Activated CD8-positive, alpha-beta memory T cell treated with anti-CD3 and anti-CD28 coated beads, Interleukin-2, amount 50 U/mL, for 1 hour (primary cell): Measurements from ENCODE around the gene TMEM151A.
"Not testable (repeated sequence)": the region's sequence is repeated elsewhere in the genome, so short reads cannot be mapped to it uniquely, and the experiment has no call there.

Source experiments
- DNase-seq: peaks from one replicate; pipeline ENCODE4 v3.0.0-alpha.2; 2020; ENCODE audit errors: extremely low read depth

TMEM151A gene

DNA sequence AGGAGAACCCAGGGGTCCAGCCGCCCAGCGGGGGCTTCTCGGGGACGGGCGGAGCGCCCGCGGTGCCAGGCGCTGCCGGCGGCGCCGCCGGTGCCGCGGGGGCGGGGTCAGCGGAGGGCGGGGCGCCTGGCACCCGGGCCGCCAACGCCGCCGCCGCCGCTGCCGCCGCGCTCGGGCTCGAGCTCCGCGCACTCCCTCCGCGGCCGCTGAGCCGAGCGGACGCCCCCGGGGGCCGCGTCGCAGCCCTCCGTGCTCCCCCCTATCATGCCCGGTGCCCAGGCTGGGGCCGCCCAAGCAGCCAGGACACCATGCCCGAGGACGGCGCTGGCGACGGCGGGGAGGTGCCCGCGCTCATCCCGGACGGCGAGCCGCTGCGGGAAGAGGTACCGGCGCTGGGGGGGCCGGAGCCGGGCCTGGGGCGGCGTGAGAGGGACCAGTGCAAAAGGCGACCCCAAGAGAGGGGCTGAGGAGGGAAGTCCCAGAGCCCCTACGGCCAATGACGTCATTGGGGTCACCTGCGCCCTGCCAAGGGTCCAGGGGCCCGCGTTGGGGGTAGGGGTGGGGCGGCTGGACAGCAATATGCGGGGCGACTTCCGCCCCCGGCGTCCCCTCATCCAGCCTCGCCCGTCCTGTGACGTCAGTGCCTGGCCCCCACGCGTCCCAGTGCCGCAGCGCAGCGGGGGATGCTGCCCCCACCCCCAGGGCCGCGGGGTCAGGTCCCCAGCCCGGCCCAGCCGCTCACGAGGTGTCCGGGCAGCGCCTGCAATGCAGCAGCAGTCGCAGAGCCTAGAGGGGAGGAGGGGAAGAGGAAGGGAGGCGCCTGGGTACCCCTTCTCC lies at the start of gene TMEM151A:
TMEM151A (plus strand) TSS at position 189 of the 837 bp plus-strand sequence; CDS start at position 309, 120 bp downstream.
- no peak for DNase-seq

DNA sequence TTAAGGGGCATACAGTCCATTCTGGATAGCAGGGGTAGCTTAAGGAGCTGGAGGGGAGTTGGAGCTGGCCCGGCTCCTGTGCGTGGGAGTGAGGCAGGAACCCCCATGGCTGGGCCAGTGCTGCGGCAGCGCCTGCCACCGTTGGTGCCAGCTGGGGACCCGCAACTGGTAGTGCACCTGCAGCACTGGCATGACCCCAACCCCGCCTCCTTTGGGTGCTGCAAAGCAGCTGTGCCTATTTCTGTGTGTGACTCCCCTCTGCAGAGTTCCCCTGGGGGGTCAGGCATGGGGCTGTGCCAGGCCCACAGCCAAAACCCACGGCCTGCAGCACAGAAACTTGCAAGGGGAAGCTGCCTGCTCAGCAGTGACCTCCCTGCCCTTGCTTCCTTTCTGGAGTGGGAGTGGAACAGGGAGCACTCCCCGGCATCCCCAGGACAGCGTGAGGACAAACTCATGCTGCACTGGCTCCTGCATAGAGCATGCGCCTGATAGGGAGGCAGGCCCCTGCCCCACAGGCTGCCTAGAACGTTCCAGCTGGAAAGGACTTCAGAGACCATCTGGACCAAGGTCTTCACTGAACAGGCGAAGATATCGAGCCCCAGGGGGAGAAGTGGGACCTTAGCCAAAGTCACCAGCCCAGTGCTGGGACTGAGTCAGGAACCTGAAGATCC lies 49.5 kb upstream of the TMEM151A start:
- no peak for DNase-seq

DNA sequence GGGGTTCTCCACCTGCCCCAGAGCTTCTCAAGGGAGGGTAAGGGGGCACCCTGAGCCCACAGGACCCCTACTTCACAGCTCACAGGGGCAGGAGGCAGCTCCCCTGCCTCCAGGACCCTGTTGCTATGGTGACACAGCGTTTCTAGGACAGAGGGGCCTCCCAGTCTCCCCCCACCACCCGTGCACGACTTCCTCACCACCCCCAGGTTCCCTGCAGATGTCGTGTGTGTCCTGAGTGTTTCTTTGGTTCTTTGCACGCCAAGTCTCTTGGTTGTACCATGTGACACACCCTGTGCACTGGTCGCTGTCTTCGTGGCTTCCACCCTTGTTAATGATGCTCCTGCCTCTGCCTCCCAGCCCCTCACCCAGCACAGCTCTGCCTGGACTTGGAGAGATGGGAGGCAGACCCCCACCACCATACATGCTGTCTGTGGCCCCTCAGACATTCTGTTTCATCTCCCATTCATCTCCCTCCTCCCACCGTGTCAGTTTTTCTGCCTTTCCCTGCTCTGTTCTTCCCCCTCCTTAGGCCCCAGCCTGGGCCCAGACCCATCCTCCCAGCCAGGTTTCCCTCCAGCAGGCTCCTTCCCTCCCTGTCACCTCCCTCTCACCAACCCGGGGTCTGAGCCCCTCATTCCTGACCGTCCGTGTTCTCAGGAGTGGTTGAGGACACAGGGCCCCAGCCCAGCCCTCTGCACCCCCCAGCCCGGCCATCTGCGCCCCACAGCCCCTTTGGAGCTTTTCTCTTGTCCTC lies 47.7 kb upstream of the TMEM151A start:
- no peak for DNase-seq

DNA sequence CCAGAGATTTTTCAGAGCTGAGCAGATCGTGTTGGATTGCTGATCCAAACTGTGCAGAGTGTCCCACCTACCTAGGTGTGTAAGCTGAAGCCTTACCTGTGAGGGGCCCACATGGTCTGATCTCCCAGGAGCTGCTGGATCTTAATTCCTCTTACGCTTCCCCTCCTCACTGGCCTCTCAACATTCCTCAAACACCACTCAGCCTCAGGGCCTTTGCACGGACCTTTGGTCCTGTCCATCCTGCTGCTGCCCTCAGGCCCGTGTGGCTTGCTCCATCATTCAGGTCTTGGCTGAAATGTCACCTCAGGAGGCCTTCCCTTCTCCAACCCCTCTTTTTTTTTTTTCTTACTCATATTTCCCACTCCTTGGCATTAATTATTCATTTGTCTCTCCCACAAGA lies 44.4 kb upstream of the TMEM151A start:
- no peak for DNase-seq

DNA sequence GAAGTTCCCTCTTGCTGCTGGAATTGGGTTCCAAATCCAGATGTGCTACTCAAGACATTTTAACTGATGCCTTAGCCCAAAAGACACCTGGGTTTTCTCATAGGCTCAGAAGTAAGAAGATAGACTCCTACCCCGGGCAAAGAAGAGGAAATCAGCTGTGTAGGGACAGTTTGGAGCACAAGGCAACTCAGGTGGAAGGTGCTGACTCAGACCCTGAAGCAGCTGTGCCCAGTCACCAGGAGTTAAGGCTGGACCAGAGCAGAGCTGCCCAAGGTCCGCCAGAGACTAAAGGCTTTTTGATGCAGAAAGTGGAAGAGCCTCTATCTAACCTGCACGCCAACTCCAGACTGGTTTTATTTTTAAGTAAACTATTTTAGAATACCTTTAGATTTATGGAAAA lies 43.9 kb upstream of the TMEM151A start:
- no peak for DNase-seq

DNA sequence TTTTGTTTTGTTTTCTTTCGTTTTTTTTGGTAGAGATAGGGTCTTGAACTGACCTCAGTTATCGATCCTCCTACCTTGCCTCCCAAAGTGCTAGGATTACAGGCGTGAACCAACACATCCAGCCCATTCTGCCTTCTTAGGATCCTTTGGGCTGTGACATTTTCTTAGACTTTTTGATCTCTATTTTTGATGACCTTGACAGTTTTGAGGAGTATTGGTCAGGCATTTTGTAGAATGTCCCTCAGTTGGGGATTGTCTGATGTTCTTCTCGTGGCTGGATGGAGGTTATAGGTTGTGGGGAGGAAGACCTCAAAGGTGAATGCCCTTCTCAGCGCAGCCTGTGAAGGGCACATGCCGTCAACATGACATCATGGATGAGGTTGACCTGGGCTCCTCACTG lies 42.8 kb upstream of the TMEM151A start:
- no peak for DNase-seq

DNA sequence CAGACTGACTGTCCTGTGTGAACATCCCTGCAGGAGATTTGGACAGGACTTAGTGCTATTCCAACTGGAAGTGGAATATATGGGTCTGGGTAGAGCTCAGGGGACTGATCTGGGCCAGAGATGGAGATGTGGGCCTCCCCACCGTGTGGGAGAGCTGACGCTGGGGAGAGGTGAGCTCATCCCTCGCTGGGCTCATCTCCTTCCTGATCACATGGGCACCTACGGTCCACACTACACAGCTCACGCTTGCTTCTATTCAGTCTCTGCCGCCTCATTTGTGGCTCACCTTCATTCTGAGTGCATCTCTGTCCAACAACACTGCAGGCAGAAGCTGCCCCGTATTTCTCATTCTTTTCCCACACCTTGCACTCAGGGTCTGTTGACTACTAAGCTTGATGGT lies 39.9 kb upstream of the TMEM151A start:
- DNase-seq: no peak

DNA sequence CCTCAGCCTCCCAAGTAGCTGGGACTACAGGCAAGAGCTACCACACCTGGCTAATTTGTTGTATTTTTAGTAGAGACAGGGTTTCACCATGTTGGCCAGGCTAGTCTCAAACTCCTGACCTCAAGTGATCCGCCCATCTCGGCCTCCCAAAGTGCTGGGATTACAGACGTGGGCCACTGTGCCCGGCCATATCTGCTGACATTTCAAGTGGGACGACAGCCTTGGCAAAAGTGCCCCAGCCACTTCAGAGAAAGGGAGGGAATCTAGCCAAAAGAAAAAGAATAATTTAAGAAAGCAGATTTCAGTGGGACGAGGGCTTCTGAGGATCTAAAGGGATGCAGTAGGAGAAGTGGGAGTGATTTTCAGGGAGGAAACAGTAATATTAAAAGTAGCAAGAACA lies 38.6 kb upstream of the TMEM151A start:
- DNase-seq: not testable (repeated sequence)

DNA sequence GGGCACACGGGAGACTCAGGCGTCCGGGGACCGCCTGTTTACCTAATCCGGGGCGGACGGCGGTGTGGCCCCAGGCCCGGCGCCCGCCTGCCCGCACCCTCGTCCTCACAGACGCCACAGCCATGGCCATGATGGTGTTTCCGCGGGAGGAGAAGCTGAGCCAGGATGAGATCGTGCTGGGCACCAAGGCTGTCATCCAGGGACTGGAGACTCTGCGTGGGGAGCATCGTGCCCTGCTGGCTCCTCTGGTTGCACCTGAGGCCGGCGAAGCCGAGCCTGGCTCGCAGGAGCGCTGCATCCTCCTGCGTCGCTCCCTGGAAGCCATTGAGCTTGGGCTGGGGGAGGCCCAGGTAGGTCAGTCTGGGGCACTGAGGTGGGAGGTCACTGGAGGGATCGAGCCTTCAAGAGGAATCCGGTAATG lies 33.2 kb upstream of the TMEM151A start:
- no peak for DNase-seq

DNA sequence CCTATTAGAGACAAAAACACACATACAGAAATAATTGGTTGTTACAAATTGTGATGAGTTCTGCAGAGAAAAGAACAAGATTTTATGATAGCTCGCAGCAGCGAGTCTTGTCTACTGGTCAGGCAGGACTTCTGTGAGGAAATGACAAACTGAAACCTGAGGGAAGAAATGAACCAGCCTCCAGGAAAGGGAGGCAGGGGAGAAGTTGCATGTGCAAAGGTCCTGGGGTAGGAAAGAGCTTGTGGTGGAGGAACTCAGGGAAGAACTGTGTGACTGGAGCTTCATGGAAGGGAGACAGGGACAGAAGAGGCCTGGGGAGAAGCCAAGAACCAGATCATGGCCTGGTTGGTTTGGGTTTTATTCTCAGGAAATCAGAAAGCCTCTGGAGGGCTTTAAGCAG lies 32.5 kb upstream of the TMEM151A start:
- DNase-seq: no peak

DNA sequence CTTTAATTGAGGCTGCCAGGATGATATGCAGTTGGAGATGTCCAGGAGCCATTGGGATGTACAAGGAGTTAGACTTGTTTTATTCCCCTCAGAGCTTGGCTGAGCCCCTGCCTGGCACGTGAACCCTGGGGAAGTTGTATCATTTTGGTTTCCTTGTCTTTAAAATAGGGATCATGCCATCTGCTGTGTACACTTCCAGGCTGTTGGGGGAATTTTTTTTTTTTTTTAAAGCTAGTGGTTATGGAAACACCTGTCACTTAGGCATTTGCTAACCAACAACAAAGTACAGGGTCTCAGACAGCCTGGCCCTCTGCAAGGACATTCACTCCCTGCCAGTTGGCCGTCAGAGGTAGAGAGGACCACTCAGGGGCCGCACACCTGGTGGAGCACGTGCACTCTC lies 31.7 kb upstream of the TMEM151A start:
- no peak for DNase-seq

DNA sequence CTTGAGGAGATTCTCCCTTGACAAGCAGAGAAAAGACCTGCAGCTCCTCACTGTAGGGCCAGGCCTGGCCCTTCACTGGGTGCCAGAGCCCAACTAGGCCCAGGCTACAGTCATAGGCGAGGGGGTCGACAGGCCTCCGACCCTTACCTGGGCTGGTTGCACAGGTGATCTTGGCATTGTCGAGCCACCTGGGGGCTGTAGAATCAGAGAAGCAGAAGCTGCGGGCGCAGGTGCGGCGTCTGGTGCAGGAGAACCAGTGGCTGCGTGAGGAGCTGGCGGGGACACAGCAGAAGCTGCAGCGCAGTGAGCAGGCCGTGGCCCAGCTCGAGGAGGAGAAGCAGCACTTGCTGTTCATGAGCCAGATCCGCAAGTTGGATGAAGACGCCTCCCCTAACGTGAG lies 30.1 kb upstream of the TMEM151A start:
- no peak for DNase-seq

DNA sequence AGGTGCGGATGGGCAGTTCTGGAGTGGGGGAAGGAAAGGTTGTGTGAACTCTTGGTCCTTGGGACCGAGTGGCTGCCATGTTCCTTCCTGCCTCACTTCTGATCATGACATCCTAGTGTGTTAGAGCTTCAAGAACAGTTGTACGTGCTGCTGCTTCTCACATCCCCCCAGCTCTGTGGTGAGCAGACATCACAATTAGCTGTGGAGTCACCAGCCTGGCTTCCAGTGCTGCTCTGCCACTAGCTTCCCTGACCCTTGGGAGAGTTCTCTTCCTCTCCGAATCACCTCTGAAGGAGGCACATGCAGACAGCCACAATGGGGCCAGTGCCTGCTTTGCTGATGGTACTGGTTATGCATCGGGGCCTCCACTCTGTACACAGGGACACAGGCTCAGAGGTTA lies 29.5 kb upstream of the TMEM151A start:
- DNase-seq: no peak

DNA sequence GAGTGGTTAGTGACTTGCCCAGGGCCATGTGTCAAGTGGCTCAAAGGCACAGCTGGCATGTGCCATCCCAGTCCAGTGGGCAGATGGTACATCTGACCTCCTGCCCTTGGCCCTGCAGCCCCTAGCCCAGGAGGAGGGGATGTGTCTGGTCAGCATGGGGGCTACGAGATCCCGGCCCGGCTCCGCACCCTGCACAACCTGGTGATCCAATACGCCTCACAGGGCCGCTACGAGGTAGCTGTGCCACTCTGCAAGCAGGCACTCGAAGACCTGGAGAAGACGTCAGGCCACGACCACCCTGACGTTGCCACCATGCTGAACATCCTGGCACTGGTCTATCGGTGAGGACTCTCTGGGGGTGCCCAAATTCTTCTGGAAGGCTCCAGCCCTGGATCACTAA lies 29.0 kb upstream of the TMEM151A start:
- no peak for DNase-seq

DNA sequence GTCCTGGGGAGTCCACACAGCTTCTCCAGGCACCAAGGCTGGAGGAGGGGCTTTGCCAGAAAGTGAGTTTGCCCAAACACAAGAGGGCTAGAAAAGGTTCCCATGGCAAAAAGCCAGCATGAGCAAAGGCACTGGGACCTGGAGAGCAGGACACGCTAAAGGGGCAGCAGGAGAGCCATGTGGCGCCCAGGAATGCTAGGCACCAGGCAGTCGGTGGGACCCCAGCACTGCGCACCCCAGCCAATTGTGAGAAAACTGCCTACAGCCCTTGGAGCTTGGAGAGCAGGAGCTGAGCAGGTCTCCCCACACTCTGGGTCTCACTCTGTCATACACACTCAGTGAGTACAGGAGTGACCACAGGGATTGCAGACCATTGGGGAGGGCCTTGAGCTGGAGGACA lies 28.5 kb upstream of the TMEM151A start:
- DNase-seq: no peak

DNA sequence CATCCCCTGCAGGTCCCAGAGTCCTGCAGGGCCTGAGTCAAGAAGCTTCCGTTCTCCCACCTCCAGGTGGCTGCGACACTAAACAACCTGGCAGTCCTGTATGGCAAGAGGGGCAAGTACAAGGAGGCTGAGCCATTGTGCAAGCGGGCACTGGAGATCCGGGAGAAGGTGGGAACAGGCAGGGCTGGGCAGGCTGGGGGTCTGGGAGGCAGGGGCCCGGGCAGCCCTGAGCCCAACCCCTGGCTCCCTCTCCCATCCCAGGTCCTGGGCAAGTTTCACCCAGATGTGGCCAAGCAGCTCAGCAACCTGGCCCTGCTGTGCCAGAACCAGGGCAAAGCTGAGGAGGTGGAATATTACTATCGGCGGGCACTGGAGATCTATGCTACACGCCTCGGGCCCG lies 27.9 kb upstream of the TMEM151A start:
- DNase-seq: no peak

DNA sequence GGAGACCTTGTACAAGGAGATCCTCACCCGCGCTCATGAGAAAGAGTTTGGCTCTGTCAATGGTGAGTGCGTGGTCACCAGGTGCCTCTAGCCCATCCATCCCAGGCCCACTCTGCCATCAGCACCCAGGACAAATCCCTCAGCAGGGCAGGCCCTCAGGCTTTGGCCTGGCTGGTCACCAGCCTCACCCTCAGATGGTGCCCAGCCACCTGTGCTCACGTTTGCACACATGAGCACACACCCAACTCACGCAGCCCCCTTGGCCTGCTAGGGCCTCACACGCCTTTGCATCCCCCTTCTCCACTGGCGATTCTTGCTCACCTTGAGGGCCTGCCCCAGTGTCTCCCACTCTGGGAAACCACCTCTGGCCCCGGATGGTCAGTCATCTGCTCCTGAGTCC lies 27.3 kb upstream of the TMEM151A start:
- DNase-seq: no peak

DNA sequence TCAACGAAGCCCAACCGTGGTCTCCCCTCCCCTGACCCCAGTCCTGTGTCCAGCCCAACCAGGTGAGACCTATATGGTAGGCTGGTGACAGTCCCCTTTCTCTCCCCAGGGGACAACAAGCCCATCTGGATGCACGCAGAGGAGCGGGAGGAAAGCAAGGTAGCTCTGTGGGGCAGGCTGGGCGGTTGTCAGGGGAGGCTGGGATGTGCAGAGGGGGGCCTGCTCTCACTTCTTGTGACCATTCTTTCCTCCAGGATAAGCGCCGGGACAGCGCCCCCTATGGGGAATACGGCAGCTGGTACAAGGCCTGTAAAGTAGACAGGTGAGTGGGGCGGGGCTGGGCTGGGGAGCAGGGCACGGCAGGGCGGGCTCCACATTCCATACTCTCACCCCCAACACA lies 26.8 kb upstream of the TMEM151A start:
- no peak for DNase-seq

DNA sequence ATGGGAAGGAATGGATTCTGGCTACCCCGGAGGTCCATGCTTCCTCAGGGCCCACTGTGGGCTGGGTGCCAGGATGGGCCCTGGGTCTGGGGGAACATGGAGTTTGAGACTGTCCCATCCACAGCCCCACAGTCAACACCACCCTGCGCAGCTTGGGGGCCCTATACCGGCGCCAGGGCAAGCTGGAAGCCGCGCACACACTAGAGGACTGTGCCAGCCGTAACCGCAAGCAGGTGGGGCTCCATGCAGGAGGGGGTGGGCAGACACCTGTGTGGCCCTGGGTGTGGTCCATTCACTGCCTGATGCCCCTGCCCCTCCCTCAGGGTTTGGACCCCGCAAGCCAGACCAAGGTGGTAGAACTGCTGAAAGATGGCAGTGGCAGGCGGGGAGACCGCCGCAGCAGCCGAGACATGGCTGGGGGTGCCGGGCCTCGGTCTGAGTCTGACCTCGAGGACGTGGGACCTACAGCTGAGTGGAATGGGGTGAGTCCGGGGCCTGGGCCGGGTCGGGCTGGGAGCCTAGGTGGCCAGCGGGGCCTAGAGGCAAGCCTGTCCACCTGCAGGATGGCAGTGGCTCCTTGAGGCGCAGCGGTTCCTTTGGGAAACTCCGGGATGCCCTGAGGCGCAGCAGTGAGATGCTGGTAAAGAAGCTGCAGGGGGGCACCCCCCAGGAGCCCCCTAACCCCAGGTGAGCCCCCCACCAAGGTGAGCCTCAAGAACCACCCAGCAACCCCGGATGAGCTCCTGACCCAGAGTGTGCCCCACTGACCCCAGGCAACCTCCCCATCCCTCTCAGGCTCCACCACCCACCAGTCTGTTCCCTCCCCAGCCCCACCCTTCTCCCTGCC lies 25.9 kb upstream of the TMEM151A start:
- no peak for DNase-seq

DNA sequence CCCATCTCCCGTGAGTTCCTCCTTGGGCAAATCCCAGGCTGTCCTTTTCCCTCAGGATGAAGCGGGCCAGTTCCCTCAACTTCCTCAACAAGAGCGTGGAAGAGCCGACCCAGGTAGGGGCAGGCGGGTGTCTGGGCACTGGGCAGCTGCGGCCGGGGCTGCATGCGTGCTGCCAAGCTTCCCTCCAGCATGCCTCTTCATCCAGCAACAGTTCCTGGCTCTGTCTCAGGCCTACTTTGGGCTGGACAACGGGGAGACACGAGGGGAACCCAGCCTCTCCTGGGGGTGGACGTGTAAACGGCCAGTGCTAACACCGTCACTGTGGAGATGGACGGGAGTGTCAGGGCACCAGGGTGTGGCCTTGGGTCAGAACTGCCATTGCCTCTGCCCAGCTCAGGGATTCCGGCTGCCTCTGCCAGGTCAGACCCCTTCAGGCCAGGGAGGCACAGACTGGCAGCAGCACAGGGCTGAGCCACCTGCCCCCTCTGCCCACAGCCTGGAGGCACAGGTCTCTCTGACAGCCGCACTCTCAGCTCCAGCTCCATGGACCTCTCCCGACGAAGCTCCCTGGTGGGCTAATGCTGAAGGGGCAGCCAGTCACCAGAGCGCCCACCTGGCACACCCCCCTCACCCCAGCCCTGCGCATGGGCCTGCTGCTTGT lies 25.2 kb upstream of the TMEM151A start:
- no peak for DNase-seq

DNA sequence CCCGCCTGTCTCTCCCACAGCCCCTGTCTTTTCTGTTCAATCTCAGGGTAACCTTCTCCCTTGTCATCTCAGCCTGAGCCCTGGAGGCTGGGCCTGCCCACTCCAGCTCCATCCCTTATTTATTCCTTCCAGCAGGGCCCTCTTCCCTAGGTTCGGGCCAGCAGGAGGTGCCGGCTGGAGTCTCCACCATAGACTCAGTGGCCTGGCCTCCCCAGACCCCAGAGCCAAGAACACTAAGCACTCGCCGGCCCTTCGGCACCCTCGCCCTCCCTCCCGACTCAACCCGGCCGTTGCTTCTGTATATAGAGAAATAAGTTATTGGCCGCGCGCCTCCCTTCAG lies 24.7 kb upstream of the TMEM151A start:
- no peak for DNase-seq
